ENCODE measurements around the gene CAMTA1.

CAMTA1 gene

GRCh38 chr1:6785728-6786505 lies 663 bp downstream of the CAMTA1 start:
- ChIA-PET CTCF (interaction anchor here (0.6 to 1.6 kb wide), 3 partner anchors 11 to 337 kb away, joined by 3 to 4 read pairs (median 3); partner anchors contain the start of gene PLEKHG5), POLR2A (interaction anchor here (0.8 to 2.2 kb wide), 8 partner anchors 9 to 515 kb away, joined by 3 to 10 read pairs (median 4); no protein-coding TSS in a partner anchor)
- Histone ChIP-seq H3K4me3 (ENCODE audit: low read depth, low read length) (peak overlapping the region; percentile 66), H3K9me3 (ENCODE audit: control insufficient read depth, insufficient read depth, low read depth, low read length) (no peaks in the 10 kb centered on the region), H3K36me3 (ENCODE audit: control insufficient read depth in 2 of 2, insufficient read depth in 1 of 2, low read length in 2 of 2) (peaks cover 0 to 10% of the 10 kb centered on the region in 2 experiments; a peak in 2 of 3 replicates), H3K4me1 (ENCODE audit: control insufficient read depth, insufficient read depth, low read length) (no peaks in the 10 kb centered on the region), H3K27ac (ENCODE audit: extremely low read depth, low read depth, low read length) (peak overlapping the region; percentile 24; the same call in 1 of the 2 replicates)
- TF ChIP-seq ZBTB48 (tag by site-specific recombination; IDR thresholded peaks at IDR 0.05) (peak; percentile 59; the same call in 1 of the 2 replicates), ZBTB6 (tag by site-specific recombination; IDR thresholded peaks at IDR 0.05) (no peak), SETDB1 (IDR thresholded peaks at IDR 0.05; ENCODE audit: insufficient read length, low read length) (no peak), SP2 (tag by site-specific recombination; IDR thresholded peaks at IDR 0.05) (peak; percentile 49), ZIC2 (tag by site-specific recombination; IDR thresholded peaks at IDR 0.05) (peak; percentile 40; the same call in 1 of the 2 replicates), ZXDB (tag by site-specific recombination; IDR thresholded peaks at IDR 0.05) (no peak), ZNF398 (tag by site-specific recombination; IDR thresholded peaks at IDR 0.05) (0 out of 2 replicates have a peak, but pooled peaks have one; percentile 10), SP3 (tag by site-specific recombination; IDR thresholded peaks at IDR 0.05) (0 out of 2 replicates have a peak, but pooled peaks have one; percentile 51), ZNF510 (tag by site-specific recombination; IDR thresholded peaks at IDR 0.05; ENCODE audit: insufficient replicate concordance) (peak; percentile 89), ZNF335 (tag by site-specific recombination; conservative IDR thresholded peaks at IDR 0.05) (peak; percentile 47), PATZ1 (tag by site-specific recombination; IDR thresholded peaks at IDR 0.05) (peak; percentile 69), CTCF (tag by site-specific recombination; IDR thresholded peaks at IDR 0.05) (peak; percentile 53; the same call in 1 of the 2 replicates), ZNF416 (tag by site-specific recombination; IDR thresholded peaks at IDR 0.05) (no peak), ZSCAN23 (tag by site-specific recombination; IDR thresholded peaks at IDR 0.05) (no peak), ZEB2 (tag by site-specific recombination; IDR thresholded peaks at IDR 0.05) (no peak), ZNF140 (tag by site-specific recombination; IDR thresholded peaks at IDR 0.05) (no peak), KLF9 (tag by site-specific recombination; IDR thresholded peaks at IDR 0.05; ENCODE audit: low read depth) (peak; percentile 55; the same call in 1 of the 2 replicates), GLIS2 (tag by site-specific recombination; IDR thresholded peaks at IDR 0.05) (peak; percentile 65; the same call in 1 of the 2 replicates), ZNF530 (tag by site-specific recombination; IDR thresholded peaks at IDR 0.05; ENCODE audit: low read depth) (no peak), ZBTB26 (tag by site-specific recombination; optimal IDR thresholded peaks at IDR 0.05) (peak; percentile 40), PRDM1 (tag by site-specific recombination; IDR thresholded peaks at IDR 0.05) (no peak), KLF10 (tag by site-specific recombination; IDR thresholded peaks at IDR 0.05) (peak; percentile 57; the same call in 1 of the 2 replicates), REST (tag by site-specific recombination; IDR thresholded peaks at IDR 0.05) (no peak)

Data from HEK293 (cell line).